ENCODE results near the gene IER5. TPM values are rescaled to one million over a fixed set of nuclear protein-coding genes. Genes with fewer than 3 reads are reported as not detected.

The IER5 gene
- total and polyA plus RNA-seq, 2 of the 13 experiments (the other 11 are each of a cell fraction or from before 2014, with no cell fraction given) = 2.5 to 3.5 TPM

DNA sequence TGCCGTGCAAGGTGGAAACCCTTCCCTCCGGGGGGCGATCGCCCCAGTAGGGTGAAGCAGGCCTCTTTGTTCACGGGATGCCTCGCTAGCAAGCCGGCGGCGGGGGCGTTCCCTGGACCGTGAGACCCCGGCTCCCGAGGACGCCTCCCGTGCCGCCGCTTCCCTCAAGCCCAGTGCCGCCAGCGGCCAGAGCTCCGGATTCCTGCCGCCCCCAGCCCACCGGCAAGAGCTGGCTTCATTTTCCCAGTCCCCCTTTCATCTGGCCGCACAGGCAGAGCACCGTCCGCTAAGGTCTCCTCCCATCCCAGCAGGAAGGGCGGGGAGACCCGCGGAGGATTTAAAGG, 16.3 kb downstream of the IER5 start (continued):
- TF ChIP-seq, protein P1, sequence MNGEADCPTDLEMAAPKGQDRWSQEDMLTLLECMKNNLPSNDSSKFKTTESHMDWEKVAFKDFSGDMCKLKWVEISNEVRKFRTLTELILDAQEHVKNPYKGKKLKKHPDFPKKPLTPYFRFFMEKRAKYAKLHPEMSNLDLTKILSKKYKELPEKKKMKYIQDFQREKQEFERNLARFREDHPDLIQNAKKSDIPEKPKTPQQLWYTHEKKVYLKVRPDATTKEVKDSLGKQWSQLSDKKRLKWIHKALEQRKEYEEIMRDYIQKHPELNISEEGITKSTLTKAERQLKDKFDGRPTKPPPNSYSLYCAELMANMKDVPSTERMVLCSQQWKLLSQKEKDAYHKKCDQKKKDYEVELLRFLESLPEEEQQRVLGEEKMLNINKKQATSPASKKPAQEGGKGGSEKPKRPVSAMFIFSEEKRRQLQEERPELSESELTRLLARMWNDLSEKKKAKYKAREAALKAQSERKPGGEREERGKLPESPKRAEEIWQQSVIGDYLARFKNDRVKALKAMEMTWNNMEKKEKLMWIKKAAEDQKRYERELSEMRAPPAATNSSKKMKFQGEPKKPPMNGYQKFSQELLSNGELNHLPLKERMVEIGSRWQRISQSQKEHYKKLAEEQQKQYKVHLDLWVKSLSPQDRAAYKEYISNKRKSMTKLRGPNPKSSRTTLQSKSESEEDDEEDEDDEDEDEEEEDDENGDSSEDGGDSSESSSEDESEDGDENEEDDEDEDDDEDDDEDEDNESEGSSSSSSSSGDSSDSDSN (CRISPR knock-in tag; IDR thresholded peaks at IDR 0.05) = peak; percentile 61
- TF ChIP-seq ZZZ3 (CRISPR knock-in tag; IDR thresholded peaks at IDR 0.05; ENCODE audit: borderline replicate concordance) (no peak), HNRNPH1 (optimal IDR thresholded peaks at IDR 0.05; ENCODE audit: low read depth, low read length) (no peak), PCBP1 (IDR thresholded peaks at IDR 0.05; ENCODE audit: borderline replicate concordance, low read depth, low read length) (no peak), ZNF883 (CRISPR knock-in tag; IDR thresholded peaks at IDR 0.05; ENCODE audit: not compliant biosample characterization) (peak; percentile 78), ZNF335 (CRISPR knock-in tag; IDR thresholded peaks at IDR 0.05) (no peak; the same call in 1 of the 2 replicates), ZNF101 (CRISPR knock-in tag; IDR thresholded peaks at IDR 0.05; ENCODE audit: borderline replicate concordance, low read depth) (no peak), MBD4 (IDR thresholded peaks at IDR 0.05; ENCODE audit: borderline replicate concordance, low read length) (no peak)
- TF ChIP-seq, protein P2, sequence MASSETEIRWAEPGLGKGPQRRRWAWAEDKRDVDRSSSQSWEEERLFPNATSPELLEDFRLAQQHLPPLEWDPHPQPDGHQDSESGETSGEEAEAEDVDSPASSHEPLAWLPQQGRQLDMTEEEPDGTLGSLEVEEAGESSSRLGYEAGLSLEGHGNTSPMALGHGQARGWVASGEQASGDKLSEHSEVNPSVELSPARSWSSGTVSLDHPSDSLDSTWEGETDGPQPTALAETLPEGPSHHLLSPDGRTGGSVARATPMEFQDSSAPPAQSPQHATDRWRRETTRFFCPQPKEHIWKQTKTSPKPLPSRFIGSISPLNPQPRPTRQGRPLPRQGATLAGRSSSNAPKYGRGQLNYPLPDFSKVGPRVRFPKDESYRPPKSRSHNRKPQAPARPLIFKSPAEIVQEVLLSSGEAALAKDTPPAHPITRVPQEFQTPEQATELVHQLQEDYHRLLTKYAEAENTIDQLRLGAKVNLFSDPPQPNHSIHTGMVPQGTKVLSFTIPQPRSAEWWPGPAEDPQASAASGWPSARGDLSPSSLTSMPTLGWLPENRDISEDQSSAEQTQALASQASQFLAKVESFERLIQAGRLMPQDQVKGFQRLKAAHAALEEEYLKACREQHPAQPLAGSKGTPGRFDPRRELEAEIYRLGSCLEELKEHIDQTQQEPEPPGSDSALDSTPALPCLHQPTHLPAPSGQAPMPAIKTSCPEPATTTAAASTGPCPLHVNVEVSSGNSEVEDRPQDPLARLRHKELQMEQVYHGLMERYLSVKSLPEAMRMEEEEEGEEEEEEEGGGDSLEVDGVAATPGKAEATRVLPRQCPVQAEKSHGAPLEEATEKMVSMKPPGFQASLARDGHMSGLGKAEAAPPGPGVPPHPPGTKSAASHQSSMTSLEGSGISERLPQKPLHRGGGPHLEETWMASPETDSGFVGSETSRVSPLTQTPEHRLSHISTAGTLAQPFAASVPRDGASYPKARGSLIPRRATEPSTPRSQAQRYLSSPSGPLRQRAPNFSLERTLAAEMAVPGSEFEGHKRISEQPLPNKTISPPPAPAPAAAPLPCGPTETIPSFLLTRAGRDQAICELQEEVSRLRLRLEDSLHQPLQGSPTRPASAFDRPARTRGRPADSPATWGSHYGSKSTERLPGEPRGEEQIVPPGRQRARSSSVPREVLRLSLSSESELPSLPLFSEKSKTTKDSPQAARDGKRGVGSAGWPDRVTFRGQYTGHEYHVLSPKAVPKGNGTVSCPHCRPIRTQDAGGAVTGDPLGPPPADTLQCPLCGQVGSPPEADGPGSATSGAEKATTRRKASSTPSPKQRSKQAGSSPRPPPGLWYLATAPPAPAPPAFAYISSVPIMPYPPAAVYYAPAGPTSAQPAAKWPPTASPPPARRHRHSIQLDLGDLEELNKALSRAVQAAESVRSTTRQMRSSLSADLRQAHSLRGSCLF (CRISPR knock-in tag; IDR thresholded peaks at IDR 0.05; ENCODE audit: borderline replicate concordance) = no peak
- TF ChIP-seq, protein P3, sequence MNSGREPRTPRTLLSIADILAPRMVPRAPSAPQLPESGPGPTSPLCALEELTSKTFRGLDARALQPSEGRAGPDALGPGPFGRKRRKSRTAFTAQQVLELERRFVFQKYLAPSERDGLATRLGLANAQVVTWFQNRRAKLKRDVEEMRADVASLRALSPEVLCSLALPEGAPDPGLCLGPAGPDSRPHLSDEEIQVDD (CRISPR knock-in tag; IDR thresholded peaks at IDR 0.05; ENCODE audit: borderline replicate concordance) = 0 out of 2 replicates have a peak, but pooled peaks have one; percentile 28
- TF ChIP-seq, protein P4, sequence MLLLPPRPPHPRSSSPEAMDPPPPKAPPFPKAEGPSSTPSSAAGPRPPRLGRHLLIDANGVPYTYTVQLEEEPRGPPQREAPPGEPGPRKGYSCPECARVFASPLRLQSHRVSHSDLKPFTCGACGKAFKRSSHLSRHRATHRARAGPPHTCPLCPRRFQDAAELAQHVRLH (CRISPR knock-in tag; IDR thresholded peaks at IDR 0.05; ENCODE audit: borderline replicate concordance, low read depth) = no peak
- TF ChIP-seq, protein P5, sequence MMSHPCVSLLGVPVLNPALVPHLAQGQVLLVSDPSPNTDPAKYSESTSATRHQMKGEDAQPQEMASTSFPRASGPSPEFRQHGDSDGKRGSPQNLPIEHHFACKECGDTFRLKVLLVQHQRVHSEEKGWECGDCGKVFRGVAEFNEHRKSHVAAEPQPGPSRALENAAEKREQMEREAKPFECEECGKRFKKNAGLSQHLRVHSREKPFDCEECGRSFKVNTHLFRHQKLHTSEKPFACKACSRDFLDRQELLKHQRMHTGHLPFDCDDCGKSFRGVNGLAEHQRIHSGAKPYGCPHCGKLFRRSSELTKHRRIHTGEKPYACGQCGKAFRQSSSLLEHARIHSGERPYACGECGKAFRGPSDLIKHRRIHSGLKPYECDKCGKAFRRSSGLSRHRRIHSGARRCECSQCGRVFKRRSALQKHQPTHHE (CRISPR knock-in tag; IDR thresholded peaks at IDR 0.05; ENCODE audit: borderline replicate concordance) = no peak
- TF ChIP-seq, protein P6, sequence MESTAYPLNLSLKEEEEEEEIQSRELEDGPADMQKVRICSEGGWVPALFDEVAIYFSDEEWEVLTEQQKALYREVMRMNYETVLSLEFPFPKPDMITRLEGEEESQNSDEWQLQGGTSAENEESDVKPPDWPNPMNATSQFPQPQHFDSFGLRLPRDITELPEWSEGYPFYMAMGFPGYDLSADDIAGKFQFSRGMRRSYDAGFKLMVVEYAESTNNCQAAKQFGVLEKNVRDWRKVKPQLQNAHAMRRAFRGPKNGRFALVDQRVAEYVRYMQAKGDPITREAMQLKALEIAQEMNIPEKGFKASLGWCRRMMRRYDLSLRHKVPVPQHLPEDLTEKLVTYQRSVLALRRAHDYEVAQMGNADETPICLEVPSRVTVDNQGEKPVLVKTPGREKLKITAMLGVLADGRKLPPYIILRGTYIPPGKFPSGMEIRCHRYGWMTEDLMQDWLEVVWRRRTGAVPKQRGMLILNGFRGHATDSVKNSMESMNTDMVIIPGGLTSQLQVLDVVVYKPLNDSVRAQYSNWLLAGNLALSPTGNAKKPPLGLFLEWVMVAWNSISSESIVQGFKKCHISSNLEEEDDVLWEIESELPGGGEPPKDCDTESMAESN (CRISPR knock-in tag; conservative IDR thresholded peaks at IDR 0.05) = no peak
